BJ (cell line): Measurements from ENCODE around the gene PRDM5. TPM values are rescaled to one million over a fixed set of nuclear protein-coding genes. Genes with fewer than 3 reads are reported as not detected.
A peak's percentile ranks its signal among the peaks of the same experiment; 100 is the strongest.

Experiments
- CTCF ChIA-PET: fragments of 350-600 bp; formaldehyde crosslinking; extraction: SDS; loops from one replicate; lab custom pipeline; 2021; ENCODE audit warnings: antibody characterized with exemption, inconsistent platforms; lab: Yijun Ruan, JAX
- POLR2A ChIA-PET: fragments of 300-600 bp; sonication (Branson Sonifier 250); formaldehyde crosslinking; extraction: SDS; loops from one replicate; lab custom pipeline; 2021; ENCODE audit warnings: antibody characterized with exemption; lab: Charles Lee
- DNase-seq: peaks from one replicate; pipeline ENCODE4 v3.0.0-alpha.2; 2011; ENCODE audit warnings: low read depth
- H3K27me3 ChIP-seq: 2 replicates; pipeline ENCODE4 v1.6.0; 2011; ENCODE audit warnings: low read length; ENCODE audit not compliant: control insufficient read depth, insufficient read depth
- H3K36me3 ChIP-seq: 2 replicates; pipeline ENCODE4 v1.5.1; 2011; ENCODE audit warnings: low read length; ENCODE audit not compliant: control insufficient read depth, insufficient read depth
- H3K4me3 ChIP-seq: 2 replicates; pipeline ENCODE4 v1.5.1; 2011; ENCODE audit warnings: low read depth, mild to moderate bottlenecking, control low read depth, low read length
- CTCF ChIP-seq: IDR thresholded peaks from 2 replicates; pipeline ENCODE4 v1.5.1; 2011; ENCODE audit warnings: low read depth, mild to moderate bottlenecking, control low read depth, inconsistent platforms, low read length, moderate library complexity; ENCODE audit not compliant: insufficient read depth
- polyA plus RNA-seq: library from polyadenylated mRNA; depleted of rRNA; stranded (reverse); fragments of >200 nt; gene quantifications from 2 replicates; pipeline ENCODE4 v1.2.3, GENCODE V29; 2011

The PRDM5 gene
- polyA plus RNA-seq, 1 experiment = 5.3 TPM

DNA sequence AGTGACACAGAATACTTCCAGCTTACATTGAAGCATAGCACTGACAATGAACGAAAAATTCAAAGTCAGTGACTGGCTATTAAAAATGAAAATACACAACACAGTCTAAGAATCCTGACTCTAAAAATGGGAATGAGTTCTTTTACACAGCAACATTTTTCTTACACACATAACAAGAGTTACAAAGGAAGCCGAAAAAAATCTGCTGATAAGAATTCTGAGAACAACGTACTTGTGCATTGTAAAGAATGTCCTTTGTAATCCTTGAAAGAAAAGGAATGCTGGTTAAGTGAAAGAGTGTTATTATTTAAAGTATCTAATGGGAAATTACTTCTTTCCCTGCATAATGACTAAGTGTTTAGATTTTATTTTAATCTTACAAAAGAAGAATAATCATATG, 199.4 kb downstream of the PRDM5 start:
- Histone ChIP-seq H3K4me3 (no peak overlapping the region), H3K27me3 (no peaks in the 10 kb centered on the region), H3K36me3 (no peaks in the 10 kb centered on the region)
- ChIA-PET POLR2A (no interaction called here), CTCF (no interaction called here)
- no peak for DNase-seq
- TF ChIP-seq CTCF = no peak

GRCh38 chr4:120722655-120723054, 199.9 kb downstream of the PRDM5 start:
- no peak for TF ChIP-seq CTCF
- Histone ChIP-seq H3K36me3 (no peaks in the 10 kb centered on the region), H3K4me3 (no peak overlapping the region), H3K27me3 (no peaks in the 10 kb centered on the region)
- CTCF ChIA-PET = interaction anchor here (0.8 kb wide), 1 partner anchor 10 kb away, joined by 3 read pairs; no protein-coding TSS in a partner anchor
- DNase-seq = no peak
- POLR2A ChIA-PET = no interaction called here

- no peak for DNase-seq
- ChIA-PET POLR2A (no interaction called here), CTCF (interaction anchor here (0.8 to 3.1 kb wide), 4 partner anchors 9 to 257 kb away, joined by 3 to 22 read pairs (median 4); no protein-coding TSS in a partner anchor)
- no peak for TF ChIP-seq CTCF
- H3K4me3 ChIP-seq = no peak overlapping the region
- H3K27me3 ChIP-seq = no peaks in the 10 kb centered on the region
- H3K36me3 ChIP-seq = no peaks in the 10 kb centered on the region
Measured at GRCh38 chr4:120720354-120720934, 202.1 kb downstream of the PRDM5 start.

DNA sequence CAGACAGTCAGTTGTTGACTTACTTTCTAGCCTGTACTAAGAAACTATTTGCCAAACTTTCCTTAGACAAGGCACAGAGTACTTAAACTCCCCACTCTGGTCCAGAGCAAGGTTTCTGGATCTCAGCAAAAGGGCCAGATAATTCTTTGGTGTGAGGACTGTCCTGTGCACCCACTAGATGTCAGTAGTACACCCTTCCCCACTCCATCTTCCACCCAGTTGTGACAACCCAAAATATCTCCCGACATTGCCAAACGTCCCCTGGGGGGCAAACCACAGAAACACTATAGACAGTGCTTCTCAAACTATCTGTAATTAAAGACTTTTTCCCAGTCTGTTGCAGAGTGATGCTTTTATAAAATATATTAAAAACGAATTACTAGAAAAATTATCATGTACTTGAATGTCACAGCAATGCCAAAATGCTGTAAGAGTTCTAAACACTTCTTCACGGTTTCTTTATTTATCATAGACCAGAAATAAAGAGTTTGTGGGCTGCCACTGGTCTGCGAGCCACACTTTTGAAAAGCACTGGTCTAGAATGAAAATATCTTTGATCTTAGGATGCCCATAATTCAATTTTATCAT, 203.5 kb downstream of the PRDM5 start:
- H3K4me3 ChIP-seq = no peak overlapping the region
- no peaks in the 10 kb centered on the region for H3K36me3 ChIP-seq
- H3K27me3 ChIP-seq = no peaks in the 10 kb centered on the region
- DNase-seq = no peak
- CTCF ChIA-PET = interaction anchor here (1.1 to 3.1 kb wide), 3 partner anchors 158 to 259 kb away, joined by 3 to 22 read pairs (median 20); no protein-coding TSS in a partner anchor
- peak; percentile 80 for TF ChIP-seq CTCF
- POLR2A ChIA-PET = no interaction called here

DNA sequence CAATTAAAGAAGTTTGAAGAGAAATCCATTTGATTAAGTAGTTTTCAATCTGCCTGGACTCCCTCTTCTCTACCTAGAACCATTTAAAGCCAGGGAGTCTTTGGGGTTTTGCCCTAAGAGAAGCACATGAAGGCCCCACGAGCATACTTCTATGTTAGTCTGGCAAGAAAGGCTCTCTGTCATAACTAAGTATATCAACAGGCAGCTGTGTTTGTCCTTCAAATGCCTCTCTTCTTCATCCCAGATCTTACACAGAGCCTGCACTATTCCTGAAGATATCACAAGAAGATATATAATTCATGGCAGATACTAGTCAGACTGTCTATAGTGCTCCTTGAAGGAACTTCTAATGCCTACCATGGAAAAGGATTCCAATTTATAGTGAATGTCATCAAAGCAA, 206.2 kb downstream of the PRDM5 start:
- CTCF ChIA-PET = no interaction called here
- H3K4me3 ChIP-seq = no peak overlapping the region
- H3K36me3 ChIP-seq = no peaks in the 10 kb centered on the region
- POLR2A ChIA-PET = no interaction called here
- no peak for TF ChIP-seq CTCF
- no peak for DNase-seq
- no peaks in the 10 kb centered on the region for H3K27me3 ChIP-seq
